Endothelial cell of umbilical vein (primary cell): ENCODE measurements around the gene LRP10. TPM values are rescaled to one million over a fixed set of nuclear protein-coding genes. Genes with fewer than 3 reads are reported as not detected.

Experiments
- BruUV-seq: library from RNA; stranded (reverse); fragments of 400-500 nt; replicated peaks from 2 replicates; lab custom pipeline; 2021; lab: Mats Ljungman, UMichigan
- CTCF ChIA-PET: fragments of 300-600, 350-600 bp; sonication (Branson Sonifier 250); formaldehyde crosslinking; loops from one replicate; lab custom pipeline; 2021; ENCODE audit warnings: antibody characterized with exemption, inconsistent platforms; lab: Charles Lee
- POLR2A ChIA-PET: fragments of 300-600, 350-600 bp; sonication (Branson Sonifier 250); formaldehyde crosslinking; loops from one replicate; lab custom pipeline; 2021; ENCODE audit warnings: antibody characterized with exemption, inconsistent platforms; lab: Charles Lee
- DNase-seq: peaks from one replicate; pipeline ENCODE4 v3.0.0-alpha.2; 2011; ENCODE audit warnings: low read depth, low spot score
- FAIRE-seq: peaks from 2 replicates; lab custom pipeline; 2011; peaks lifted over from hg19 to GRCh38; lab: Jason Lieb, UNC
- H2AFZ ChIP-seq: 2 replicates; pipeline ENCODE4 v1.6.0; 2012; ENCODE audit warnings: low read depth, low read length, control low read depth, inconsistent platforms
- H3K27ac ChIP-seq: 2 replicates; pipeline ENCODE4 v1.5.1; 2011; ENCODE audit warnings: low read depth, mild to moderate bottlenecking, control low read depth, low read length, moderate library complexity; ENCODE audit not compliant: insufficient read depth
- H3K27me3 ChIP-seq, 2 experiments: 2 replicates each; pipeline versions ENCODE4 v1.6.0 to v1.6.1; 2011; ENCODE audit warnings: low read length in 2 of 2, mixed read lengths in 1 of 2; ENCODE audit not compliant: control insufficient read depth in 2 of 2, insufficient read depth in 2 of 2
- H3K36me3 ChIP-seq, 2 experiments: 2 replicates in 1 of 2; 3 replicates in 1 of 2; pipeline ENCODE4 v1.5.1; 2011; ENCODE audit warnings: low read length in 2 of 2, mild to moderate bottlenecking in 1 of 2, moderate library complexity in 1 of 2; ENCODE audit not compliant: control insufficient read depth in 2 of 2, insufficient read depth in 2 of 2; ENCODE audit errors: extremely low read depth in 1 of 2
- H3K4me1 ChIP-seq: 3 replicates; pipeline ENCODE4 v1.5.1; 2011; ENCODE audit warnings: mild to moderate bottlenecking, low read length; ENCODE audit not compliant: control insufficient read depth, insufficient read depth; ENCODE audit errors: extremely low read depth
- H3K4me2 ChIP-seq: 2 replicates; pipeline ENCODE4 v1.6.1; 2011; ENCODE audit warnings: low read length, control low read depth, mixed read lengths; ENCODE audit not compliant: insufficient read depth
- H3K4me3 ChIP-seq, 3 experiments: fragments of 200-600 bp in 1 of 3; sonication (generic), shearing (Covaris generic) in 1 of 3; replicated peaks in 1 of 3; 2 replicates each; pipeline ENCODE4 v1.5.1; 2011 to 2016; ENCODE audit warnings: control low read depth in 3 of 3, low read length in 3 of 3, mild to moderate bottlenecking in 2 of 3, inconsistent platforms in 1 of 3, low read depth in 1 of 3, moderate library complexity in 1 of 3; ENCODE audit not compliant: insufficient read depth in 1 of 3
- H3K79me2 ChIP-seq: 2 replicates; pipeline ENCODE4 v1.6.0; 2012; ENCODE audit warnings: low read length, inconsistent platforms; ENCODE audit not compliant: control insufficient read depth, insufficient read depth
- H3K9ac ChIP-seq: replicated peaks from 2 replicates; pipeline ENCODE3; 2011; ENCODE audit warnings: low read length, control low read depth; ENCODE audit not compliant: insufficient read depth; ENCODE audit errors: extremely low read depth
- H3K9me1 ChIP-seq: replicated peaks from 3 replicates; pipeline ENCODE4 v1.6.0; 2011; ENCODE audit warnings: mild to moderate bottlenecking, low read length; ENCODE audit not compliant: control insufficient read depth, insufficient read depth; ENCODE audit errors: extremely low read depth
- H3K9me3 ChIP-seq: replicated peaks from 2 replicates; pipeline ENCODE4 v1.5.1; 2012; ENCODE audit warnings: low read length, inconsistent platforms; ENCODE audit not compliant: control insufficient read depth, insufficient read depth
- H4K20me1 ChIP-seq: replicated peaks from 2 replicates; pipeline ENCODE3; 2011; ENCODE audit warnings: mild to moderate bottlenecking, low read length; ENCODE audit not compliant: control insufficient read depth, insufficient read depth; ENCODE audit errors: extremely low read depth
- EZH2 ChIP-seq: IDR thresholded peaks from 2 replicates; pipeline ENCODE4 v1.6.1; 2012; ENCODE audit warnings: borderline replicate concordance, low read depth, mild to moderate bottlenecking, moderate library complexity, low read length, inconsistent platforms; ENCODE audit not compliant: severe bottlenecking
- FOS ChIP-seq: IDR thresholded peaks from 2 replicates; pipeline ENCODE4 v1.6.1; 2011; ENCODE audit warnings: mild to moderate bottlenecking, low read length, moderate library complexity, borderline replicate concordance; ENCODE audit not compliant: insufficient read depth
- GATA2 ChIP-seq: IDR thresholded peaks from 2 replicates; pipeline ENCODE4 v1.7.0; 2011; ENCODE audit warnings: low read depth, mild to moderate bottlenecking, moderate library complexity, mixed read lengths, low read length; ENCODE audit not compliant: insufficient read length, insufficient read depth
- JUN ChIP-seq: IDR thresholded peaks from 2 replicates; pipeline ENCODE4 v1.6.1; 2011; ENCODE audit warnings: borderline replicate concordance, low read depth; ENCODE audit not compliant: insufficient read length, insufficient read depth
- POLR2A ChIP-seq: IDR thresholded peaks from 2 replicates; pipeline ENCODE4 v1.6.1; 2012; ENCODE audit warnings: low read depth, mild to moderate bottlenecking, control low read depth, low read length
- POLR2AphosphoS5 ChIP-seq: IDR thresholded peaks from 2 replicates; pipeline ENCODE4 v1.6.1; 2012; ENCODE audit warnings: low read depth, mild to moderate bottlenecking, control low read depth, low read length, moderate library complexity; ENCODE audit not compliant: insufficient read depth
- dilution Hi-C: fragments of 300-500 bp; cut with MboI; formaldehyde crosslinking; loops from one replicate; pipeline ENCODE4 v1.15.0; 2019; ENCODE audit warnings: low sequenced_read_pairs; ENCODE audit not compliant: extremely low pct_ligation_motif_present
- intact Hi-C: fragments of 100-400 bp; cut with micrococcal nuclease; formaldehyde crosslinking; loops from one replicate; pipeline ENCODE4 v1.10.0; 2022
- polyA plus RNA-seq, 4 experiments: library from polyadenylated mRNA; depleted of rRNA in 3 of 4; stranded (reverse) in 3 of 4; unstranded in 1 of 4; fragments of >200 nt; gene quantifications; 2 replicates each; pipeline versions ENCODE4 v1.2.1 to v1.2.3, GENCODE V29; 2011 to 2012; ENCODE audit warnings: missing spikeins in 1 of 4
- total RNA-seq: library from RNA; stranded (reverse); gene quantifications from 2 replicates; pipeline ENCODE4 v1.2.3, GENCODE V29; 2021
- TF ChIP-seq, protein P1 (sequence below), 2 donors: IDR thresholded peaks; 1 replicate in 1 of 2; 2 replicates in 1 of 2; pipeline ENCODE4 v1.5.1; 2011; ENCODE audit warnings: low read length in 2 of 2, mild to moderate bottlenecking in 2 of 2, moderate library complexity in 2 of 2, control low read depth in 1 of 2, inconsistent platforms in 1 of 2, low read depth in 1 of 2; ENCODE audit not compliant: insufficient read depth in 1 of 2; ENCODE audit errors: extremely low read depth in 1 of 2
- TF ChIP-seq, protein P2 (sequence below): IDR thresholded peaks from 2 replicates; pipeline ENCODE4 v1.6.1; 2011; ENCODE audit not compliant: insufficient read depth, insufficient read length

Gene LRP10
- total and polyA plus RNA-seq, 2 donors (not counting 3 experiments of a cell fraction or from before 2014, with no cell fraction given): 123 to 157 TPM

DNA sequence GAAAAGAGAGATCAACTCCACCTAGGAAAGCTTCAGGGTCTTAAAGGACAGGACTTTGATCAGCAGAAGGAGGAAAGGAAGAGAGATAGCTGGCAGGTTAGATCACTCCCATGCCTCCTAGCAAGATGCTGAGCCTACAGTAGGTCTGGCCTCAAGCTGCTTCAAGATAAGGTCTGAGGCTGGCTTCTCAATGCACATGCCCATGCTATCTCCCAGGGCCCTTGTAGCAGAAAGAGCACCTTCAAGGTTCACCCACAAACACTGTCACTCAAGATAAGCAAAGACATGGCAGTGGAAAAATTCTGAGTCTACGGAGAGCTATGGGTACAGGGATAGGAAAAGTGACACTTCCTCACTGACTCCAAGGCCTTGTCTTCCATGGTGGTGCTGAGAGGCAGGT is 25.8 kb downstream of the LRP10 start:
- no TSS peak for BruUV-seq
- no peak overlapping the region for H3K4me2 ChIP-seq
- no peak overlapping the region for H3K27ac ChIP-seq
- H3K4me1 ChIP-seq: no peaks in the 10 kb centered on the region
- H3K79me2 ChIP-seq: no peaks in the 10 kb centered on the region
- no peaks in the 10 kb centered on the region for H3K9me1 ChIP-seq
- ChIA-PET POLR2A (no interaction called here), CTCF (interaction anchor here (1.2 to 9.7 kb wide), 6 partner anchors 25 to 327 kb away, joined by 3 to 75 read pairs (median 4); partner anchors contain the start of gene LRP10)
- dilution Hi-C loops (no loop called here), intact Hi-C loops (no loop called here)
- peaks cover 8 to 16% of the 10 kb centered on the region in 2 experiments for H3K36me3 ChIP-seq
- H4K20me1 ChIP-seq: no peaks in the 10 kb centered on the region
- no peak overlapping the region for H3K9ac ChIP-seq
- no peak overlapping the region for H3K4me3 ChIP-seq
- FAIRE-seq (no peak), DNase-seq (no peak)
- TF ChIP-seq GATA2 (no peak), FOS (no peak), POLR2AphosphoS5 (no peak), JUN (no peak), EZH2 (no peak), POLR2A (no peak)
- TF ChIP-seq, protein P1, sequence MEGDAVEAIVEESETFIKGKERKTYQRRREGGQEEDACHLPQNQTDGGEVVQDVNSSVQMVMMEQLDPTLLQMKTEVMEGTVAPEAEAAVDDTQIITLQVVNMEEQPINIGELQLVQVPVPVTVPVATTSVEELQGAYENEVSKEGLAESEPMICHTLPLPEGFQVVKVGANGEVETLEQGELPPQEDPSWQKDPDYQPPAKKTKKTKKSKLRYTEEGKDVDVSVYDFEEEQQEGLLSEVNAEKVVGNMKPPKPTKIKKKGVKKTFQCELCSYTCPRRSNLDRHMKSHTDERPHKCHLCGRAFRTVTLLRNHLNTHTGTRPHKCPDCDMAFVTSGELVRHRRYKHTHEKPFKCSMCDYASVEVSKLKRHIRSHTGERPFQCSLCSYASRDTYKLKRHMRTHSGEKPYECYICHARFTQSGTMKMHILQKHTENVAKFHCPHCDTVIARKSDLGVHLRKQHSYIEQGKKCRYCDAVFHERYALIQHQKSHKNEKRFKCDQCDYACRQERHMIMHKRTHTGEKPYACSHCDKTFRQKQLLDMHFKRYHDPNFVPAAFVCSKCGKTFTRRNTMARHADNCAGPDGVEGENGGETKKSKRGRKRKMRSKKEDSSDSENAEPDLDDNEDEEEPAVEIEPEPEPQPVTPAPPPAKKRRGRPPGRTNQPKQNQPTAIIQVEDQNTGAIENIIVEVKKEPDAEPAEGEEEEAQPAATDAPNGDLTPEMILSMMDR (IDR thresholded peaks at IDR 0.05; ENCODE audit: extremely low read depth in 1 of 2, insufficient read depth in 1 of 2, low read depth in 1 of 2, low read length in 2 of 2): no peak
- TF ChIP-seq, protein P2, sequence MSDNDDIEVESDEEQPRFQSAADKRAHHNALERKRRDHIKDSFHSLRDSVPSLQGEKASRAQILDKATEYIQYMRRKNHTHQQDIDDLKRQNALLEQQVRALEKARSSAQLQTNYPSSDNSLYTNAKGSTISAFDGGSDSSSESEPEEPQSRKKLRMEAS: no peak
- no peaks in the 10 kb centered on the region for H3K9me3 ChIP-seq
- no peak overlapping the region for H2AFZ ChIP-seq
- no peaks in the 10 kb centered on the region for H3K27me3 ChIP-seq
